Measurements from ENCODE around the gene ANP32E.
"Not testable (repeated sequence)": the region's sequence is repeated elsewhere in the genome, so short reads cannot be mapped to it uniquely, and the experiment has no call there.

Gene ANP32E

GRCh38 chr1:150256554-150257341, 20.8 kb upstream of the ANP32E start:
- Histone ChIP-seq H3K9ac (ENCODE audit: low read length in 2 of 2) (peak overlapping the region; percentile 18 to 36), H3K27ac (ENCODE audit: low read length) (peak overlapping the region; percentile 80), H3K4me3 (ENCODE audit: low read length in 2 of 2) (peak overlapping the region; percentile 6 to 71), H3K27me3 (ENCODE audit: control insufficient read depth in 1 of 2, insufficient read depth in 2 of 2, low read length in 2 of 2) (no peaks in the 10 kb centered on the region), H3K36me3 (ENCODE audit: control insufficient read depth in 2 of 2, insufficient read depth in 2 of 2, low read length in 2 of 2) (no peaks in the 10 kb centered on the region), H3K9me3 (ENCODE audit: control insufficient read depth in 2 of 2, low read length in 2 of 2) (no peaks in the 10 kb centered on the region), H3K4me1 (ENCODE audit: control insufficient read depth, insufficient read depth, low read length) (peaks cover 48% of the 10 kb centered on the region)

- Histone ChIP-seq H3K4me3 (ENCODE audit: low read length in 2 of 2) (peak overlapping the region; percentile 6 to 63), H3K9ac (ENCODE audit: low read length in 2 of 2) (peak overlapping the region; percentile 18 to 36), H3K36me3 (ENCODE audit: control insufficient read depth in 2 of 2, insufficient read depth in 2 of 2, low read length in 2 of 2) (no peaks in the 10 kb centered on the region), H3K4me1 (ENCODE audit: control insufficient read depth, insufficient read depth, low read length) (peaks cover 48% of the 10 kb centered on the region), H3K9me3 (ENCODE audit: control insufficient read depth in 2 of 2, low read length in 2 of 2) (no peaks in the 10 kb centered on the region), H3K27me3 (ENCODE audit: control insufficient read depth in 1 of 2, insufficient read depth in 2 of 2, low read length in 2 of 2) (no peaks in the 10 kb centered on the region), H3K27ac (ENCODE audit: low read length) (peak overlapping the region; percentile 80)
Observed at GRCh38 chr1:150256198-150256553, 20.3 kb upstream of the ANP32E start.

- no peaks in the 10 kb centered on the region for H3K9me3 ChIP-seq (ENCODE audit: control insufficient read depth in 2 of 2, low read length in 2 of 2)
- no peak overlapping the region for H3K9ac ChIP-seq (ENCODE audit: low read length in 2 of 2)
- no peak overlapping the region for H3K27ac ChIP-seq (ENCODE audit: low read length)
- no peaks in the 10 kb centered on the region for H3K27me3 ChIP-seq (ENCODE audit: control insufficient read depth in 1 of 2, insufficient read depth in 2 of 2, low read length in 2 of 2)
- no peak overlapping the region for H3K4me3 ChIP-seq (ENCODE audit: low read length in 2 of 2)
- H3K4me1 ChIP-seq (ENCODE audit: control insufficient read depth, insufficient read depth, low read length): no peaks in the 10 kb centered on the region
- no peaks in the 10 kb centered on the region for H3K36me3 ChIP-seq (ENCODE audit: control insufficient read depth in 2 of 2, insufficient read depth in 2 of 2, low read length in 2 of 2)
Observed at GRCh38 chr1:150249936-150250335, 14.0 kb upstream of the ANP32E start.

GRCh38 chr1:150243003-150243402, 7.1 kb upstream of the ANP32E start:
- no peaks in the 10 kb centered on the region for H3K36me3 ChIP-seq (ENCODE audit: control insufficient read depth in 2 of 2, insufficient read depth in 2 of 2, low read length in 2 of 2)
- no peaks in the 10 kb centered on the region for H3K9me3 ChIP-seq (ENCODE audit: control insufficient read depth in 2 of 2, low read length in 2 of 2)
- no peaks in the 10 kb centered on the region for H3K27me3 ChIP-seq (ENCODE audit: control insufficient read depth in 1 of 2, insufficient read depth in 2 of 2, low read length in 2 of 2)
- H3K9ac ChIP-seq (ENCODE audit: low read length in 2 of 2): no peak overlapping the region
- H3K4me1 ChIP-seq (ENCODE audit: control insufficient read depth, insufficient read depth, low read length): no peaks in the 10 kb centered on the region
- H3K27ac ChIP-seq (ENCODE audit: low read length): no peak overlapping the region
- H3K4me3 ChIP-seq (ENCODE audit: low read length in 2 of 2): no peak overlapping the region

GRCh38 chr1:150237746-150238145, 1.8 kb upstream of the ANP32E start:
- Histone ChIP-seq H3K36me3 (ENCODE audit: control insufficient read depth in 2 of 2, insufficient read depth in 2 of 2, low read length in 2 of 2) (no peaks in the 10 kb centered on the region), H3K4me1 (ENCODE audit: control insufficient read depth, insufficient read depth, low read length) (peaks cover 13% of the 10 kb centered on the region), H3K27me3 (ENCODE audit: control insufficient read depth in 1 of 2, insufficient read depth in 2 of 2, low read length in 2 of 2) (no peaks in the 10 kb centered on the region), H3K9me3 (ENCODE audit: control insufficient read depth in 2 of 2, low read length in 2 of 2) (no peaks in the 10 kb centered on the region), H3K27ac (ENCODE audit: low read length) (no peak overlapping the region), H3K9ac (ENCODE audit: low read length in 2 of 2) (no peak overlapping the region), H3K4me3 (ENCODE audit: low read length in 2 of 2) (no peak overlapping the region)

- peaks cover 13% of the 10 kb centered on the region for H3K4me1 ChIP-seq (ENCODE audit: control insufficient read depth, insufficient read depth, low read length)
- not testable (repeated sequence) for H3K36me3 ChIP-seq (ENCODE audit: control insufficient read depth in 2 of 2, insufficient read depth in 2 of 2, low read length in 2 of 2); H3K9ac ChIP-seq (ENCODE audit: low read length in 2 of 2); H3K27ac ChIP-seq (ENCODE audit: low read length); H3K9me3 ChIP-seq (ENCODE audit: control insufficient read depth in 2 of 2, low read length in 2 of 2); H3K27me3 ChIP-seq (ENCODE audit: control insufficient read depth in 1 of 2, insufficient read depth in 2 of 2, low read length in 2 of 2); H3K4me3 ChIP-seq (ENCODE audit: low read length in 2 of 2)
Observed at GRCh38 chr1:150237176-150237575, 1.3 kb upstream of the ANP32E start.

- H3K4me1 ChIP-seq (ENCODE audit: control insufficient read depth, insufficient read depth, low read length): peaks cover 13% of the 10 kb centered on the region
- H3K4me3 ChIP-seq (ENCODE audit: low read length in 2 of 2): peak overlapping the region; percentile 69 to 92
- H3K27me3 ChIP-seq (ENCODE audit: control insufficient read depth in 1 of 2, insufficient read depth in 2 of 2, low read length in 2 of 2): no peaks in the 10 kb centered on the region
- H3K27ac ChIP-seq (ENCODE audit: low read length): no peak overlapping the region
- H3K36me3 ChIP-seq (ENCODE audit: control insufficient read depth in 2 of 2, insufficient read depth in 2 of 2, low read length in 2 of 2): no peaks in the 10 kb centered on the region
- H3K9ac ChIP-seq (ENCODE audit: low read length in 2 of 2): peak overlapping the region in 1 of 2 donors; percentile 72
- H3K9me3 ChIP-seq (ENCODE audit: control insufficient read depth in 2 of 2, low read length in 2 of 2): no peaks in the 10 kb centered on the region
Observed at GRCh38 chr1:150236614-150237100, 745 bp upstream of the ANP32E start.

- Histone ChIP-seq H3K27ac (ENCODE audit: low read length) (peak overlapping the region; percentile 96), H3K36me3 (ENCODE audit: control insufficient read depth in 2 of 2, insufficient read depth in 2 of 2, low read length in 2 of 2) (no peaks in the 10 kb centered on the region), H3K9me3 (ENCODE audit: control insufficient read depth in 2 of 2, low read length in 2 of 2) (no peaks in the 10 kb centered on the region), H3K9ac (ENCODE audit: low read length in 2 of 2) (peak overlapping the region; percentile 93 to 95), H3K4me3 (ENCODE audit: low read length in 2 of 2) (peak overlapping the region; percentile 86 to 92), H3K27me3 (ENCODE audit: control insufficient read depth in 1 of 2, insufficient read depth in 2 of 2, low read length in 2 of 2) (no peaks in the 10 kb centered on the region), H3K4me1 (ENCODE audit: control insufficient read depth, insufficient read depth, low read length) (peaks cover 13% of the 10 kb centered on the region)
Observed at GRCh38 chr1:150235294-150235851, 539 bp downstream of the ANP32E start.

GRCh38 chr1:150234566-150235293, 1.2 kb downstream of the ANP32E start:
- H3K9ac ChIP-seq (ENCODE audit: low read length in 2 of 2): peak overlapping the region; percentile 93 to 95
- H3K27ac ChIP-seq (ENCODE audit: low read length): peak overlapping the region; percentile 96
- H3K4me1 ChIP-seq (ENCODE audit: control insufficient read depth, insufficient read depth, low read length): peaks cover 13% of the 10 kb centered on the region
- H3K9me3 ChIP-seq (ENCODE audit: control insufficient read depth in 2 of 2, low read length in 2 of 2): no peaks in the 10 kb centered on the region
- no peaks in the 10 kb centered on the region for H3K36me3 ChIP-seq (ENCODE audit: control insufficient read depth in 2 of 2, insufficient read depth in 2 of 2, low read length in 2 of 2)
- no peaks in the 10 kb centered on the region for H3K27me3 ChIP-seq (ENCODE audit: control insufficient read depth in 1 of 2, insufficient read depth in 2 of 2, low read length in 2 of 2)
- peak overlapping the region; percentile 86 to 92 for H3K4me3 ChIP-seq (ENCODE audit: low read length in 2 of 2)

- peak overlapping the region; percentile 96 for H3K27ac ChIP-seq (ENCODE audit: low read length)
- H3K36me3 ChIP-seq (ENCODE audit: control insufficient read depth in 2 of 2, insufficient read depth in 2 of 2, low read length in 2 of 2): no peaks in the 10 kb centered on the region
- H3K9ac ChIP-seq (ENCODE audit: low read length in 2 of 2): peak overlapping the region; percentile 93 to 95
- H3K4me1 ChIP-seq (ENCODE audit: control insufficient read depth, insufficient read depth, low read length): peaks cover 13% of the 10 kb centered on the region
- H3K27me3 ChIP-seq (ENCODE audit: control insufficient read depth in 1 of 2, insufficient read depth in 2 of 2, low read length in 2 of 2): no peaks in the 10 kb centered on the region
- no peaks in the 10 kb centered on the region for H3K9me3 ChIP-seq (ENCODE audit: control insufficient read depth in 2 of 2, low read length in 2 of 2)
- peak overlapping the region; percentile 86 to 92 for H3K4me3 ChIP-seq (ENCODE audit: low read length in 2 of 2)
Observed at GRCh38 chr1:150234309-150234565, 1.7 kb downstream of the ANP32E start.

All from stomach smooth muscle (tissue), 2 donors.